NK-92 treated with Interleukin-12 subunit alpha and Interleukin-12 subunit beta, amount 100 ng/mL, for 24 hours (cell line): ENCODE data around the gene PCNT.

Source experiments
- DNase-seq: peaks from one replicate; lab custom pipeline; 2025; lab: John Stamatoyannopoulos, UW

PCNT gene

DNA sequence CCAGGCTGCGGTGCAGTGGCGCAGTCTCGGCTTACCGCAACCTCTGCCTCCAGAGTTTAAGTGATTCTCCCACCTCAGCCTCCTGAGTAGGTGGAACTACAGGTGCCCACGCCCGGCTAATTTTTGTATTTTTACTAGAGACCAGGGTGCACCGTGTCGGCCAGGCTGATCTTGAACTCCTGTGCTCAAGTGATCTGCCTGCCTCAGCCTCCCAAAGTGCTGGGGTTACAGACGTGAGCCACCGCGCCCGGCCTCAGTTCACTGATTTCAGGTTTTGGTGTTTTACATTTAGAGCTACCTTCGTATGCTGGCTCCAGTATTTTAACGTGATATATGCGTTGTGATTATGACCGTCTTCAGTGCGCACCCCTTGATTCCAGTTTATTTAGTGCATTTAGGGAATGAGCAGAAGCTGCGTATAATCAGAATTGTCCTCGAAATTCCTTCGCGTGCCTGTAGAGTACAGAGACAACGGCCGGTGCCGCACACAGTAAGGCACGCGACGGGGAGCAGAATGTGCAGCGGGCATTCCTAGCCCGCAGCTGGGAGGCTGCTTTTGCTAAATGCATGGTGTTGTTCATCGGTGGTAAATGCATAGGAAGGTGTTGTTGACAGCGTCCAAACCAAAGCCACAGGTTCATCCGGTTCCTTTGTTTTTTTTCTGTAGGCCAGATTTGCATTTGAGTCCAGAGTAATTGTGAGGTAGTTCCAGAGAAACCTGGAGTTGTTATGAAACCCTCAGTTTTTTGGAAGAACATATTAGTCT is 85.9 kb downstream of the PCNT start:
- DNase-seq, result no peak

GRCh38 chr21:46410516-46410915 is 86.6 kb downstream of the PCNT start:
- DNase-seq, result no peak

- DNase-seq, result no peak
Observed at GRCh38 chr21:46411236-46411635, 87.3 kb downstream of the PCNT start.

GRCh38 chr21:46411691-46412090 is 87.7 kb downstream of the PCNT start:
- DNase-seq, result no peak

DNA sequence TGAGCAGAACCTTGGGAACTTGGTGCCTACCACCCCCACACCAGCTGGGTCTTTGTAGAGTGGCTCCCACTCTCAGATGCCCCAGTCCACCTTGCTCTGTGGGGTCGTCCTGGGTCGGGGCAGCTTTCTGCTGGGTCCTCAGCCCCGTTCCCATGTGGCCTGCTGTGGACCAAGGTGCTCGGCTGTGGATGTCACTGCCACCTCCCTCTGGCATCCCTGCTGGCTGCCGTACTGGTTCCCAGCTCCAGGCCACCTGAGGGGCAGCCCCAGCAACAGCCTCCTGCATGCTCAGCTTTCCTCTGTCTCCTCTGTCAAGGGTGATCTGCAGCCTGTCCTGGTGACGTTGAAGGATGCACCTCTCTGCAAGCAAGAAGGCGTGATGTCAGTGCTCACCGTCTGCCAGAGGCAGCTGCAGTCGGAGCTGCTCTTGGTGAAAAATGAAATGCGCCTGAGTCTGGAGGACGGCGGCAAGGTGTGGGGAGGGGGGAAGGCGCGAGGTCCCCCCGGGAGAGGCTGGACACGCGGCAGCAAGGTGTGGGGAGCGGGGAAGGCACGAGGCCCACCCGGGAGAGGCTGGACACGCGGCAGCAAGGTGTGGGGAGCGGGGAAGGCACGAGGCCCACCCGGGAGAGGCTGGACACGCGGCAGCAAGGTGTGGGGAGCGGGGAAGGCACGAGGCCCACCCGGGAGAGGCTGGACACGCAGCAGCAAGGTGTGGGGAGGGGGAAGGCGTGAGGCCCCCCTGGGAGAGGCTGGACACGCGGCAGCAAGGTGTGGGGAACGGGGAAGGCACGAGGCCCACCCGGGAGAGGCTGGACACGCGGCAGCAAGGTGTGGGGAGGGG is 88.8 kb downstream of the PCNT start:
- DNase-seq, result no peak

DNA sequence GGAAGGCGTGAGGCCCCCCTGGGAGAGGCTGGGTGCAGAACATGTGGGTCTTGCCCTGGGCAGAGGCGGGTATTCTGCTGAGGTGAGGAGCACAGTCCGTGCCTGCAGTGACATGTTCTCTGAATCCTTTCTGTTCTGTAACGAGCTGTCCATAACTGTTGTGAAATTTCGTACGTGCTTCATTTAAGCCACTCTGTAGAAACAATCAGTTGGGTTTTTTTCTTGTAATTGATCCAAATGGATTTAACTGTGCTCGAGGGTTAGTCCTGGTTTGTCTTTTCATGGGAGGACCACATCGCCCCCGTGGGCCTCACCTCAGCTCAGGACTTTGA is 89.4 kb downstream of the PCNT start:
- no peak for DNase-seq

- no peak for DNase-seq
Observed at GRCh38 chr21:46414965-46415275, 91.0 kb downstream of the PCNT start.

GRCh38 chr21:46416551-46416950 is 92.6 kb downstream of the PCNT start:
- no peak for DNase-seq

DNA sequence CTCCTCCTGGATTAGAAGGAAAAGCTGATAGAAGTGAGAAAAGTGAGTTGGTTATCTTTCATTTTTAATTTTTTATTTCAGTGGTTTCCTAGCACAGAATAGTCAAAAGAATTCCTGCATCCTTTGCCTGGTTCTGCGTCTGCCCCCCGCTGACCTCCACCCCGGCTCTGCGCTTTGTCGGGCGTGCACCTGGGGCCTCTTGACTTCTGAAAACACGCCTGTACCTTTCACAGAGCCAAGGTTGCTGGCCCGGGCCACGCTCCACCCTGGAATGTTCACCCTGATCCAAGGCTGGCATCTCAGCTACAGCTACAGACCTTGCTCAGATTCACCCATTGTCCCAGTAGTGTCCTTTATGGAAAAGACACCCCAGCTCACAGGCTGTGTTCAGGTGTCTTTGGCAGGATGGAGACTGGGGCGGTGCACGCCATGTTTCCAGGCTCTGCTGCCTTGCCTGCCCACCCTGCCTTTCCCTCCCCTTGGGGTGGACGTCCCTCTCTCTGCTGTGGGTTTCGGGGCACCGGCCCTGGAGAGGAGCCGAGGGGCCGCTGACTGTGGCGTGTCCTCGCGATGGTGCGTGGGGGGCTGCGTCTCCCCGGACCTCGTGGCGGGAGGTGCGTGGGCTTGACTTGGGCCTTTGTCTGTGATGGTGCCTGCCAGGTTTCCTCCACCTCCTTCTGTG is 94.5 kb downstream of the PCNT start:
- no peak for DNase-seq

- DNase-seq, result no peak
Observed at GRCh38 chr21:46420241-46421190, 96.6 kb downstream of the PCNT start.

GRCh38 chr21:46421191-46421750 is 97.3 kb downstream of the PCNT start:
- no peak for DNase-seq

GRCh38 chr21:46421756-46422555 is 98.0 kb downstream of the PCNT start:
- no peak for DNase-seq

GRCh38 chr21:46422636-46423241 is 98.8 kb downstream of the PCNT start:
- no peak for DNase-seq

- no peak for DNase-seq
Observed at GRCh38 chr21:46423546-46424038, 99.6 kb downstream of the PCNT start.

- DNase-seq, result no peak
Observed at GRCh38 chr21:46424039-46424591, 100.2 kb downstream of the PCNT start.

- DNase-seq, result no peak
Observed at GRCh38 chr21:46424621-46425020, 100.7 kb downstream of the PCNT start.

GRCh38 chr21:46425041-46425440 is 101.1 kb downstream of the PCNT start:
- no peak for DNase-seq

DNA sequence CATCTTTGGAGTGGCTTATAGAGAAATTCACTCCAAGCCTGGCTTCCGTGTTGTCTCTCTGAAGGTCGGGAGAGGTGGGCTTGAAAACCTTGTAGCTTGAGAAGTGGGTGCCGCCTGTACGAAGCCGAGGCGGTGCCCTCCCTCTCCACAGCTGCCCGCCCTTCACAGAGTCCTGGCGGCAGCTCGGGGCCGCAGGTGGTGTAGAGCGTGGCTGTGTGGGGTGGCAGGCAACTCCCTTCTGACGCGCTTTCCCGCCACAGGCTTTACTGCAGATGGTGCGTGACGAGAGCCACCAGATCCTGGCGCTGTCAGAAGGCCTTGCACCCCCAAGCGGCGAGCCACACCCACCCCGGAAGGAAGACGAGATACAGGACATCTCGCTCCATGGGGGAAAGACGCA is 101.6 kb downstream of the PCNT start:
- no peak for DNase-seq

DNA sequence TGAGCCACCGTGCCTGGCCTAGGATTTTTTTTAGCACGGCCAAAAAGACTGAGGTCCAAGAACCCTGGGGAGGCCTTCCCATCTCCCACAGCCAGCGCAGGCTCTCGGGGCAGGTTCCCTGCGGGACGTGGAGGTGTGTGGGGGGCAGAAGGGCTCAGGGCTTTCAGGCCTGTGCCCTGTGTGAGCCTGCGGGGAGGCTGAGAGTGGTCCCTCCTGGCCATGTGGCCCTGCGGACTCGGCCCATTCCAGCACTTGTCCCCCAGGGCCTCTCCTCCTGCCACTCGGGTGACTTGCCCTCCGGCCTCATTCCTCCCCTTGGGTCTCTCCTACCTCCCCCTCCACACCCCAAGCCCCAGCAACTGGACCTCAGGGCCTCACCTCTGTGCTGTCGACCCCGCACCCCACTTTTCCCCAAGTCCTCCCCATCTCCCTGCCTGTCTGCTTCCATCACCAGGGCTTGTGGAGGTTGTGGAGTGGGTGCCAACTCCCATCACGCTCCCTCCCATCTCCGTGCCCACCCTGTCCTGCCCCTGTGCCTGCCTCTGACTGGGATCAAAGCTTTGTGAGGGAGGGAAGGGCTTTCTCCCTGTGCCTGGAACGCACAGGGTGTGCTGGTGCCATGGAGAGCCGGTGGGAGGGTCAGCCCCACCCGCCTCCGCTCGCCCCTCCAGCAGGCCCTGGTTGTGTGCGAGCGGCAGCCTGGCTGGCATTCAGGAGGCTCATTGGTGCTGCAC is 102.5 kb downstream of the PCNT start:
- DNase-seq, result no peak
